Renal cortex interstitium (tissue), 11 donors: ENCODE data around the gene AMER3. TPM values are rescaled to one million over a fixed set of nuclear protein-coding genes. Genes with fewer than 3 reads are reported as not detected.

Experiments
- DNase-seq, 11 donors: peaks; one replicate each; pipeline ENCODE4 v3.0.0-alpha.2; 2013; ENCODE audit warnings: low read depth in 9 of 11, low spot score in 4 of 11; ENCODE audit errors: extremely low read depth in 1 of 11
- polyA plus RNA-seq, 3 donors: library from polyadenylated mRNA; unstranded; fragments of 120-200 nt; gene quantifications; one replicate each; pipeline ENCODE4 v1.2.1, GENCODE V29; 2013; ENCODE audit not compliant: insufficient read length in 3 of 3

Gene AMER3
- polyA plus RNA-seq, 3 donors, result 0.03 to 0.06 (median 0.03) TPM

- DNase-seq, result no peak
These were observed 10.8 kb upstream of the AMER3 start for GRCh38 chr2:130744287-130745117.

- no peak for DNase-seq
These were observed 6.3 kb upstream of the AMER3 start for GRCh38 chr2:130749078-130749477.

GRCh38 chr2:130749641-130750040, 5.7 kb upstream of the AMER3 start:
- DNase-seq, result no peak

- DNase-seq, result no peak
These were observed 529 bp upstream of the AMER3 start for GRCh38 chr2:130754811-130755210.

GRCh38 chr2:130756053-130756873, 923 bp downstream of the AMER3 start:
- DNase-seq, result peak in 9 of 11 donors; percentile 22 to 62 (median 47)

GRCh38 chr2:130756874-130757668, 1.7 kb downstream of the AMER3 start:
- no peak for DNase-seq

GRCh38 chr2:130759906-130760753, 4.8 kb downstream of the AMER3 start:
- no peak for DNase-seq

GRCh38 chr2:130760754-130761751, 5.7 kb downstream of the AMER3 start:
- no peak for DNase-seq

- no peak for DNase-seq
These were observed 6.9 kb downstream of the AMER3 start for GRCh38 chr2:130762031-130762909.

GRCh38 chr2:130762910-130763385, 7.6 kb downstream of the AMER3 start:
- DNase-seq, result no peak

- no peak for DNase-seq
These were observed 8.1 kb downstream of the AMER3 start for GRCh38 chr2:130763405-130763804.

- DNase-seq, result no peak
These were observed 8.9 kb downstream of the AMER3 start for GRCh38 chr2:130764035-130764820.

GRCh38 chr2:130764821-130765115, 9.4 kb downstream of the AMER3 start:
- DNase-seq, result no peak

- no peak for DNase-seq
These were observed 10.1 kb downstream of the AMER3 start for GRCh38 chr2:130765464-130765863.

GRCh38 chr2:130766037-130766436, 10.7 kb downstream of the AMER3 start:
- DNase-seq, result no peak
